IMR-90 (cell line): Measurements from ENCODE around the gene REC114. TPM values are rescaled to one million over a fixed set of nuclear protein-coding genes. Genes with fewer than 3 reads are reported as not detected.

Experiments used
- ATAC-seq: fragments of 200-7000 bp; cut with Tn5 transposase; 2 replicates; pipeline ENCODE4 v1.9.1; 2020; ENCODE audit warnings: low read depth, mild to moderate bottlenecking, moderate library complexity
- BruUV-seq: library from RNA; stranded (reverse); fragments of 400-500 nt; replicated peaks from 2 replicates; lab custom pipeline; 2021; lab: Mats Ljungman, UMichigan
- CTCF ChIA-PET: fragments of 300-600 bp; formaldehyde crosslinking; extraction: SDS; loops from one replicate; lab custom pipeline; 2021; ENCODE audit warnings: antibody characterized with exemption; lab: Yijun Ruan, JAX
- POLR2A ChIA-PET: fragments of 300-600 bp; sonication (Branson Sonifier 250); formaldehyde crosslinking; loops from one replicate; lab custom pipeline; 2022; ENCODE audit warnings: antibody characterized with exemption; ENCODE audit not compliant: unreplicated experiment; lab: Charles Lee
- DNase-seq: peaks from one replicate; pipeline ENCODE4 v3.0.0; 2013
- H2AFZ ChIP-seq: replicated peaks from 2 replicates; pipeline ENCODE3; 2013; ENCODE audit warnings: low read length, mild to moderate bottlenecking; ENCODE audit not compliant: poor library complexity
- H2AK5ac ChIP-seq: 2 replicates; pipeline ENCODE4 v1.6.1; 2013; ENCODE audit warnings: low read depth, low read length, inconsistent platforms
- H2AK9ac ChIP-seq: replicated peaks from 2 replicates; pipeline ENCODE3; 2013; ENCODE audit warnings: mild to moderate bottlenecking, low read depth, low read length, moderate library complexity; ENCODE audit not compliant: poor library complexity
- H2BK120ac ChIP-seq: 2 replicates; pipeline ENCODE4 v1.6.1; 2013; ENCODE audit warnings: low read depth, low read length, inconsistent platforms
- H2BK15ac ChIP-seq: 3 replicates; pipeline ENCODE4 v1.6.1; 2013; ENCODE audit warnings: low read depth, low read length, inconsistent platforms
- H2BK20ac ChIP-seq: 2 replicates; pipeline ENCODE4 v1.6.1; 2013; ENCODE audit warnings: low read depth, mild to moderate bottlenecking, inconsistent platforms, low read length, moderate library complexity
- H2BK5ac ChIP-seq: 2 replicates; pipeline ENCODE4 v1.6.1; 2013; ENCODE audit warnings: mild to moderate bottlenecking, low read depth, low read length, inconsistent platforms; ENCODE audit not compliant: poor library complexity, severe bottlenecking
- H3K14ac ChIP-seq: replicated peaks from 2 replicates; pipeline ENCODE4 v1.6.1; 2013; ENCODE audit warnings: low read depth, low read length, inconsistent platforms
- H3K18ac ChIP-seq: 2 replicates; pipeline ENCODE4 v1.6.1; 2013; ENCODE audit warnings: low read depth, low read length, control low read depth
- H3K23ac ChIP-seq: 2 replicates; pipeline ENCODE4 v1.6.1; 2013; ENCODE audit warnings: low read depth, low read length, inconsistent platforms
- H3K27ac ChIP-seq: 2 replicates; pipeline ENCODE4 v1.5.1; 2013; ENCODE audit warnings: mild to moderate bottlenecking, control low read depth, low read length; ENCODE audit not compliant: insufficient read depth
- H3K27me3 ChIP-seq: 2 replicates; pipeline ENCODE4 v1.6.1; 2013; ENCODE audit warnings: low read length; ENCODE audit not compliant: control insufficient read depth, insufficient read depth
- H3K36me3 ChIP-seq: 2 replicates; pipeline ENCODE4 v1.6.1; 2013; ENCODE audit warnings: low read length, mixed read lengths; ENCODE audit not compliant: control insufficient read depth, insufficient read depth
- H3K4ac ChIP-seq: 2 replicates; pipeline ENCODE4 v1.6.1; 2013; ENCODE audit warnings: low read depth, low read length, inconsistent platforms
- H3K4me1 ChIP-seq: 2 replicates; pipeline ENCODE4 v1.6.1; 2013; ENCODE audit warnings: low read length, mixed read lengths; ENCODE audit not compliant: control insufficient read depth, insufficient read depth
- H3K4me2 ChIP-seq: 2 replicates; pipeline ENCODE4 v1.6.1; 2013; ENCODE audit warnings: low read depth, mild to moderate bottlenecking, control low read depth, low read length, moderate library complexity
- H3K4me3 ChIP-seq: 2 replicates; pipeline ENCODE4 v1.5.1; 2013; ENCODE audit warnings: low read depth, mild to moderate bottlenecking, control low read depth, low read length, moderate library complexity; ENCODE audit not compliant: insufficient read depth
- H3K56ac ChIP-seq: 2 replicates; pipeline ENCODE4 v1.6.1; 2013; ENCODE audit warnings: low read length, inconsistent platforms; ENCODE audit not compliant: insufficient read depth; ENCODE audit errors: extremely low read depth
- H3K79me1 ChIP-seq, 2 experiments: 2 replicates each; pipeline ENCODE4 v1.6.1; 2013; ENCODE audit warnings: low read length in 2 of 2, inconsistent platforms in 1 of 2, low read depth in 1 of 2
- H3K9ac ChIP-seq: 2 replicates; pipeline ENCODE4 v1.6.1; 2013; ENCODE audit warnings: low read depth, low read length, control low read depth
- H3K9me1 ChIP-seq: 2 replicates; pipeline ENCODE4 v1.6.1; 2013; ENCODE audit warnings: low read length, inconsistent platforms; ENCODE audit not compliant: insufficient read depth
- H3K9me3 ChIP-seq: 2 replicates; pipeline ENCODE4 v1.6.1; 2013; ENCODE audit warnings: low read length; ENCODE audit not compliant: control insufficient read depth, insufficient read depth
- H4K20me1 ChIP-seq: 2 replicates; pipeline ENCODE4 v1.6.1; 2013; ENCODE audit warnings: low read length, inconsistent platforms; ENCODE audit not compliant: insufficient read depth
- H4K5ac ChIP-seq: 2 replicates; pipeline ENCODE4 v1.6.1; 2013; ENCODE audit warnings: mild to moderate bottlenecking, low read depth, low read length, control low read depth
- H4K8ac ChIP-seq, 2 experiments: 2 replicates each; pipeline ENCODE4 v1.6.1; 2013; ENCODE audit warnings: low read depth in 2 of 2, low read length in 2 of 2, control low read depth in 1 of 2, inconsistent platforms in 1 of 2
- H4K91ac ChIP-seq: 2 replicates; pipeline ENCODE4 v1.6.1; 2013; ENCODE audit warnings: low read depth, low read length, inconsistent platforms; ENCODE audit not compliant: insufficient read depth
- CHD1 ChIP-seq: IDR thresholded peaks from 2 replicates; pipeline ENCODE4 v1.6.1; 2012; ENCODE audit warnings: low read depth, low read length, improper control_type of control experiment
- FOS ChIP-seq: fragments of 150-350 bp; IDR thresholded peaks from 2 replicates; pipeline ENCODE4 v1.6.1; 2016; ENCODE audit warnings: low read depth, low read length
- RAD21 ChIP-seq: IDR thresholded peaks from 2 replicates; pipeline ENCODE4 v1.6.1; 2012; ENCODE audit warnings: low read length, improper control_type of control experiment
- WGBS, 2 experiments: methylation state at CpG; one replicate each; pipeline versions ENCODE4 v1.1.5 to v1.1.7; 2013; ENCODE audit warnings: missing lambda C conversion rate in 2 of 2; ENCODE audit not compliant: insufficient read length in 1 of 2; ENCODE audit errors: extremely low coverage in 2 of 2; 5-methylcytosine and 5-hydroxymethylcytosine counted together
- dilution Hi-C: fragments of 300-500 bp; cut with HindIII; formaldehyde crosslinking; loops from one replicate; pipeline ENCODE4 v1.14.3; 2018; ENCODE audit warnings: low sequenced_read_pairs; ENCODE audit not compliant: unreplicated experiment
- in situ Hi-C: fragments of 300-500 bp; cut with MboI; formaldehyde crosslinking; loops from 3 replicates; pipeline ENCODE4 v1.14.3; 2019; ENCODE audit warnings: low sequenced_read_pairs, inconsistent platforms, mixed read lengths
- intact Hi-C: fragments of 100-400 bp; cut with micrococcal nuclease; formaldehyde crosslinking; loops from 2 replicates; pipeline ENCODE4 v1.10.0; 2022
- polyA plus RNA-seq, 3 experiments: library from polyadenylated mRNA; depleted of rRNA; stranded (reverse); fragments of >200 nt; gene quantifications; 2 replicates each; pipeline ENCODE4 v1.2.3, GENCODE V29; 2012; ENCODE audit warnings: low replicate concordance in 1 of 3
- total RNA-seq: library from RNA; depleted of rRNA; stranded (reverse); fragments of >200 nt; gene quantifications from 2 replicates; pipeline ENCODE4 v1.2.3, GENCODE V29; 2012

Gene REC114
- total and polyA plus RNA-seq, 2 of the 4 experiments (the other 2 are of a cell fraction), result not detected

GRCh38 chr15:73455876-73456275 lies 12.9 kb downstream of the REC114 start:
- H3K27me3 ChIP-seq, result peaks cover 8% of the 10 kb centered on the region
- no peak for DNase-seq
- no peak overlapping the region for H2BK20ac ChIP-seq
- H4K8ac ChIP-seq, result no peak overlapping the region
- ATAC-seq, result no peak
- H3K56ac ChIP-seq, result no peak overlapping the region
- ChIA-PET POLR2A (no interaction called here), CTCF (interaction anchor here (0.5 kb wide), 1 partner anchor 1315 kb away, joined by 3 read pairs; no protein-coding TSS in a partner anchor)
- no peak overlapping the region for H3K18ac ChIP-seq
- intact Hi-C loops, result no loop called here
- no peak overlapping the region for H3K9ac ChIP-seq
- H3K4me3 ChIP-seq, result no peak overlapping the region
- no peak overlapping the region for H3K27ac ChIP-seq
- no peaks in the 10 kb centered on the region for H3K4me1 ChIP-seq
- no peak overlapping the region for H2AK9ac ChIP-seq
- in situ Hi-C loops, result no loop called here
- no peak overlapping the region for H3K4me2 ChIP-seq
- H3K79me1 ChIP-seq, result no peaks in the 10 kb centered on the region
- dilution Hi-C loops, result no loop called here
- no peak overlapping the region for H2BK120ac ChIP-seq
- H4K20me1 ChIP-seq, result no peaks in the 10 kb centered on the region
- BruUV-seq, result no TSS peak
- no peaks in the 10 kb centered on the region for H3K9me3 ChIP-seq
- no peak overlapping the region for H2AFZ ChIP-seq
- H3K9me1 ChIP-seq, result no peaks in the 10 kb centered on the region
- H2BK15ac ChIP-seq, result no peak overlapping the region
- no peak overlapping the region for H3K4ac ChIP-seq
- no CpG with 5 or more reads among the region's 1 CpG for WGBS, 2 experiments
- H2AK5ac ChIP-seq, result no peak overlapping the region
- no peak overlapping the region for H3K23ac ChIP-seq
- no peaks in the 10 kb centered on the region for H3K36me3 ChIP-seq
- H4K91ac ChIP-seq, result no peak overlapping the region
- no peak for TF ChIP-seq FOS
- TF ChIP-seq CHD1, result no peak
- TF ChIP-seq RAD21, result no peak
- no peak overlapping the region for H4K5ac ChIP-seq
- H2BK5ac ChIP-seq, result no peak overlapping the region
- H3K14ac ChIP-seq, result no peak overlapping the region
